ENCODE results near the gene PRSS53. TPM values are rescaled to one million over a fixed set of nuclear protein-coding genes. Genes with fewer than 3 reads are reported as not detected.

The PRSS53 gene
- total RNA-seq, 2 experiments from 2014 or later, result 3.7 to 5.7 TPM

- no TSS peak for BruUV-seq (replicated peaks)
- peak within 1 kb of the TSS; percentile 84 for H3K27ac ChIP-seq (ENCODE audit: low read depth, low read length, poor library complexity, severe bottlenecking)
- ChIA-PET POLR2A (interaction anchor here (0.5 to 1.7 kb wide), 5 partner anchors 19 to 385 kb away, joined by 3 to 7 read pairs (median 5); partner anchors contain the start of genes ARMC5, KAT8 and VKORC1), CTCF (ENCODE audit: unreplicated experiment) (interaction anchor here (0.6 kb wide), 1 partner anchor 43 kb away, joined by 8 read pairs; the partner anchor contains the start of gene KAT8)
- no peaks in the 10 kb centered on the region for H3K9me3 ChIP-seq (ENCODE audit: low read length)
- peak within 1 kb of the TSS; percentile 95 for H3K4me2 ChIP-seq (ENCODE audit: low read length)
- peak; percentile 100 for DNase-seq (ENCODE audit: low spot score)
- TF ChIP-seq EZH2phosphoT487 (IDR thresholded peaks at IDR 0.05; ENCODE audit: borderline replicate concordance, low read depth, low read length) (no peak), CTCF (conservative IDR thresholded peaks at IDR 0.05; ENCODE audit: low read length) (no peak)
- intact Hi-C loops (cut with micrococcal nuclease; ENCODE audit: unreplicated experiment), result loop anchor here (1.0 to 5.0 kb wide), 7 partner anchors 20 to 385 kb away; partner anchors contain the start of genes ARMC5, KAT8, SETD1A and VKORC1
- peak within 1 kb of the TSS; percentile 88 for H3K4me3 ChIP-seq (ENCODE audit: low read depth, low read length, poor library complexity, severe bottlenecking)
- peaks cover 54% of the 10 kb centered on the region for H3K79me2 ChIP-seq (ENCODE audit: insufficient read depth, low read depth, low read length)
- H3K36me3 ChIP-seq (ENCODE audit: insufficient read depth, low read length), result peaks cover 33% of the 10 kb centered on the region
- H2AFZ ChIP-seq (ENCODE audit: low read length), result peak within 1 kb of the TSS; percentile 75
- H3K4me1 ChIP-seq (ENCODE audit: insufficient read depth, low read length, poor library complexity, severe bottlenecking), result peaks cover 15% of the 10 kb centered on the region
- no peaks in the 10 kb centered on the region for H4K20me1 ChIP-seq (ENCODE audit: insufficient read depth, low read length)
- no peaks in the 10 kb centered on the region for H3K9me2 ChIP-seq (ENCODE audit: insufficient read depth, low read length)
These were observed 14.6 kb downstream of the PRSS53 start, which contains the start of the genes ZNF646 and ZNF668 for GRCh38 chr16:31073970-31074813. Gene ZNF646 (plus strand): TSS chr16:31074422. CDS start chr16:31076325, 1,903 bp downstream. Gene ZNF668 (minus strand): TSS chr16:31074240. CDS start chr16:31064459, 9,781 bp downstream.

GRCh38 chr16:31073142-31073969, 15.4 kb downstream of the PRSS53 start:
- intact Hi-C loops (cut with micrococcal nuclease; ENCODE audit: unreplicated experiment), result loop anchor here (1.0 to 5.0 kb wide), 3 partner anchors 69 to 116 kb away; partner anchors contain the start of gene SETD1A
- TSS peak; percentile 73 for BruUV-seq (replicated peaks)
- Histone ChIP-seq H3K4me2 (ENCODE audit: low read length) (peak overlapping the region; percentile 95), H2AFZ (ENCODE audit: low read length) (peak overlapping the region; percentile 75), H3K36me3 (ENCODE audit: insufficient read depth, low read length) (peaks cover 24% of the 10 kb centered on the region), H3K4me1 (ENCODE audit: insufficient read depth, low read length, poor library complexity, severe bottlenecking) (peaks cover 15% of the 10 kb centered on the region), H3K4me3 (ENCODE audit: low read depth, low read length, poor library complexity, severe bottlenecking) (peak overlapping the region; percentile 88), H3K27ac (ENCODE audit: low read depth, low read length, poor library complexity, severe bottlenecking) (peak overlapping the region; percentile 84), H3K9me2 (ENCODE audit: insufficient read depth, low read length) (no peaks in the 10 kb centered on the region), H3K9me3 (ENCODE audit: low read length) (no peaks in the 10 kb centered on the region), H3K79me2 (ENCODE audit: insufficient read depth, low read depth, low read length) (peaks cover 55% of the 10 kb centered on the region), H4K20me1 (ENCODE audit: insufficient read depth, low read length) (no peaks in the 10 kb centered on the region)
- TF ChIP-seq CTCF (conservative IDR thresholded peaks at IDR 0.05; ENCODE audit: low read length) (no peak), EZH2phosphoT487 (IDR thresholded peaks at IDR 0.05; ENCODE audit: borderline replicate concordance, low read depth, low read length) (no peak)
- ChIA-PET POLR2A (interaction anchor here (0.5 to 1.7 kb wide), 5 partner anchors 19 to 386 kb away, joined by 3 to 7 read pairs (median 3); partner anchors contain the start of genes ARMC5, KAT8 and VKORC1), CTCF (ENCODE audit: unreplicated experiment) (interaction anchor here (0.6 kb wide), 1 partner anchor 44 kb away, joined by 8 read pairs; the partner anchor contains the start of gene KAT8)
- DNase-seq (ENCODE audit: low spot score), result peak; percentile 89
